Panc1 (cell line): ENCODE results near the gene CLEC2L. TPM values are rescaled to one million over a fixed set of nuclear protein-coding genes. Genes with fewer than 3 reads are reported as not detected.

ENCODE experiments used
- ATAC-seq: fragments of 200-7000 bp; cut with Tn5 transposase; 2 replicates; pipeline ENCODE4 v1.9.1; 2020; ENCODE audit warnings: mild to moderate bottlenecking, moderate library complexity
- BruUV-seq: library from RNA; stranded (reverse); fragments of 400-500 nt; replicated peaks from 2 replicates; lab custom pipeline; 2021; lab: Mats Ljungman, UMichigan
- CTCF ChIA-PET: fragments of 300-600 bp; sonication (Branson Sonifier 250); formaldehyde crosslinking; loops from one replicate; lab custom pipeline; 2022; ENCODE audit warnings: antibody characterized with exemption; lab: Charles Lee
- POLR2A ChIA-PET: fragments of 300-600 bp; sonication (Branson Sonifier 250); formaldehyde crosslinking; loops from one replicate; lab custom pipeline; 2022; ENCODE audit warnings: antibody characterized with exemption; lab: Charles Lee
- DNase-seq: peaks from one replicate; pipeline ENCODE4 v3.0.0-alpha.2; 2010; ENCODE audit warnings: low read depth, low spot score
- H3K27ac ChIP-seq: 2 replicates; pipeline ENCODE4 v1.5.1; 2011; ENCODE audit warnings: mild to moderate bottlenecking, low read length, inconsistent platforms
- H3K27me3 ChIP-seq: fragments of 200-500 bp; sonication (Bioruptor generic); 2 replicates; pipeline ENCODE4 v1.6.0; 2014; ENCODE audit warnings: low read length, inconsistent platforms; ENCODE audit not compliant: control insufficient read depth, insufficient read depth
- H3K36me3 ChIP-seq: fragments of 200-500 bp; sonication (Bioruptor generic); 2 replicates; pipeline ENCODE4 v1.5.1; 2014; ENCODE audit warnings: inconsistent platforms, mild to moderate bottlenecking, low read length, moderate library complexity; ENCODE audit not compliant: control insufficient read depth, insufficient read depth
- H3K4me1 ChIP-seq: 2 replicates; pipeline ENCODE4 v1.5.1; 2011; ENCODE audit warnings: inconsistent platforms, mild to moderate bottlenecking, low read length, moderate library complexity; ENCODE audit not compliant: control insufficient read depth, insufficient read depth
- H3K4me3 ChIP-seq, 2 experiments: 2 replicates each; pipeline ENCODE4 v1.5.1; 2011 to 2012; ENCODE audit warnings: low read depth in 2 of 2, low read length in 2 of 2, mild to moderate bottlenecking in 2 of 2, inconsistent platforms in 1 of 2, moderate library complexity in 1 of 2
- H3K9me3 ChIP-seq: fragments of 200-500 bp; sonication (Bioruptor generic); 2 replicates; pipeline ENCODE4 v1.5.1; 2014; ENCODE audit warnings: low read depth, mild to moderate bottlenecking, inconsistent platforms, low read length, moderate library complexity; ENCODE audit not compliant: control insufficient read depth, insufficient read depth
- POLR2AphosphoS5 ChIP-seq: IDR thresholded peaks from 2 replicates; pipeline ENCODE4 v1.6.1; 2012; ENCODE audit warnings: mild to moderate bottlenecking, low read depth, low read length, moderate library complexity
- SIN3A ChIP-seq: IDR thresholded peaks from 2 replicates; pipeline ENCODE4 v1.6.1; 2012; ENCODE audit warnings: low read depth, mild to moderate bottlenecking, low read length, moderate library complexity, borderline replicate concordance; ENCODE audit not compliant: insufficient read depth
- TCF7L2 ChIP-seq: IDR thresholded peaks from 2 replicates; pipeline ENCODE4 v1.6.1; 2011; ENCODE audit warnings: mild to moderate bottlenecking, low read depth, low read length, inconsistent platforms
- in situ Hi-C: cut with HindIII; loops from 2 replicates; pipeline ENCODE4 v1.10.0; 2016; ENCODE audit warnings: low sequenced_read_pairs, low pct_unique_long_range_greater_than_20kb
- intact Hi-C: fragments of 100-400 bp; cut with micrococcal nuclease; formaldehyde crosslinking; loops from one replicate; pipeline ENCODE4 v1.10.0; 2022; ENCODE audit not compliant: unreplicated experiment
- total RNA-seq: library from RNA; stranded (reverse); gene quantifications from one replicate; pipeline ENCODE4 v1.2.1, GENCODE V29; 2021; ENCODE audit not compliant: unreplicated experiment
- TF ChIP-seq, protein P1 (sequence below): fragments of 450-650 bp; IDR thresholded peaks from 2 replicates; pipeline ENCODE4 v1.5.1; 2017; ENCODE audit warnings: mild to moderate bottlenecking
- TF ChIP-seq, protein P2 (sequence below), 2 experiments: IDR thresholded peaks; 2 replicates each; pipeline ENCODE4 v1.6.1; 2011 to 2012; ENCODE audit warnings: low read depth in 2 of 2, control low read depth in 1 of 2, low read length in 1 of 2, mild to moderate bottlenecking in 1 of 2, moderate library complexity in 1 of 2; ENCODE audit not compliant: insufficient read depth in 1 of 2

CLEC2L gene
- total RNA-seq, 1 experiment from 2014 or later, result not detected

- Histone ChIP-seq H3K4me1 (no peaks in the 10 kb centered on the region), H3K4me3 (no peak overlapping the region), H3K36me3 (no peaks in the 10 kb centered on the region), H3K27ac (no peak overlapping the region), H3K9me3 (no peaks in the 10 kb centered on the region), H3K27me3 (no peaks in the 10 kb centered on the region)
- peak; percentile 46 for ATAC-seq
- intact Hi-C loops (no loop called here), in situ Hi-C loops (no loop called here)
- DNase-seq, result no peak
- TF ChIP-seq, protein P1, sequence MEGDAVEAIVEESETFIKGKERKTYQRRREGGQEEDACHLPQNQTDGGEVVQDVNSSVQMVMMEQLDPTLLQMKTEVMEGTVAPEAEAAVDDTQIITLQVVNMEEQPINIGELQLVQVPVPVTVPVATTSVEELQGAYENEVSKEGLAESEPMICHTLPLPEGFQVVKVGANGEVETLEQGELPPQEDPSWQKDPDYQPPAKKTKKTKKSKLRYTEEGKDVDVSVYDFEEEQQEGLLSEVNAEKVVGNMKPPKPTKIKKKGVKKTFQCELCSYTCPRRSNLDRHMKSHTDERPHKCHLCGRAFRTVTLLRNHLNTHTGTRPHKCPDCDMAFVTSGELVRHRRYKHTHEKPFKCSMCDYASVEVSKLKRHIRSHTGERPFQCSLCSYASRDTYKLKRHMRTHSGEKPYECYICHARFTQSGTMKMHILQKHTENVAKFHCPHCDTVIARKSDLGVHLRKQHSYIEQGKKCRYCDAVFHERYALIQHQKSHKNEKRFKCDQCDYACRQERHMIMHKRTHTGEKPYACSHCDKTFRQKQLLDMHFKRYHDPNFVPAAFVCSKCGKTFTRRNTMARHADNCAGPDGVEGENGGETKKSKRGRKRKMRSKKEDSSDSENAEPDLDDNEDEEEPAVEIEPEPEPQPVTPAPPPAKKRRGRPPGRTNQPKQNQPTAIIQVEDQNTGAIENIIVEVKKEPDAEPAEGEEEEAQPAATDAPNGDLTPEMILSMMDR, result no peak
- TF ChIP-seq, protein P2, sequence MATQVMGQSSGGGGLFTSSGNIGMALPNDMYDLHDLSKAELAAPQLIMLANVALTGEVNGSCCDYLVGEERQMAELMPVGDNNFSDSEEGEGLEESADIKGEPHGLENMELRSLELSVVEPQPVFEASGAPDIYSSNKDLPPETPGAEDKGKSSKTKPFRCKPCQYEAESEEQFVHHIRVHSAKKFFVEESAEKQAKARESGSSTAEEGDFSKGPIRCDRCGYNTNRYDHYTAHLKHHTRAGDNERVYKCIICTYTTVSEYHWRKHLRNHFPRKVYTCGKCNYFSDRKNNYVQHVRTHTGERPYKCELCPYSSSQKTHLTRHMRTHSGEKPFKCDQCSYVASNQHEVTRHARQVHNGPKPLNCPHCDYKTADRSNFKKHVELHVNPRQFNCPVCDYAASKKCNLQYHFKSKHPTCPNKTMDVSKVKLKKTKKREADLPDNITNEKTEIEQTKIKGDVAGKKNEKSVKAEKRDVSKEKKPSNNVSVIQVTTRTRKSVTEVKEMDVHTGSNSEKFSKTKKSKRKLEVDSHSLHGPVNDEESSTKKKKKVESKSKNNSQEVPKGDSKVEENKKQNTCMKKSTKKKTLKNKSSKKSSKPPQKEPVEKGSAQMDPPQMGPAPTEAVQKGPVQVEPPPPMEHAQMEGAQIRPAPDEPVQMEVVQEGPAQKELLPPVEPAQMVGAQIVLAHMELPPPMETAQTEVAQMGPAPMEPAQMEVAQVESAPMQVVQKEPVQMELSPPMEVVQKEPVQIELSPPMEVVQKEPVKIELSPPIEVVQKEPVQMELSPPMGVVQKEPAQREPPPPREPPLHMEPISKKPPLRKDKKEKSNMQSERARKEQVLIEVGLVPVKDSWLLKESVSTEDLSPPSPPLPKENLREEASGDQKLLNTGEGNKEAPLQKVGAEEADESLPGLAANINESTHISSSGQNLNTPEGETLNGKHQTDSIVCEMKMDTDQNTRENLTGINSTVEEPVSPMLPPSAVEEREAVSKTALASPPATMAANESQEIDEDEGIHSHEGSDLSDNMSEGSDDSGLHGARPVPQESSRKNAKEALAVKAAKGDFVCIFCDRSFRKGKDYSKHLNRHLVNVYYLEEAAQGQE (IDR thresholded peaks at IDR 0.05; ENCODE audit: insufficient read depth in 1 of 2, low read depth in 2 of 2, low read length in 1 of 2), result no peak
- TF ChIP-seq TCF7L2 (no peak), POLR2AphosphoS5 (no peak), SIN3A (no peak)
- ChIA-PET POLR2A (no interaction called here), CTCF (no interaction called here)
- no TSS peak for BruUV-seq
Measured at GRCh38 chr7:139543801-139544603, 20.5 kb downstream of the CLEC2L start.

DNA sequence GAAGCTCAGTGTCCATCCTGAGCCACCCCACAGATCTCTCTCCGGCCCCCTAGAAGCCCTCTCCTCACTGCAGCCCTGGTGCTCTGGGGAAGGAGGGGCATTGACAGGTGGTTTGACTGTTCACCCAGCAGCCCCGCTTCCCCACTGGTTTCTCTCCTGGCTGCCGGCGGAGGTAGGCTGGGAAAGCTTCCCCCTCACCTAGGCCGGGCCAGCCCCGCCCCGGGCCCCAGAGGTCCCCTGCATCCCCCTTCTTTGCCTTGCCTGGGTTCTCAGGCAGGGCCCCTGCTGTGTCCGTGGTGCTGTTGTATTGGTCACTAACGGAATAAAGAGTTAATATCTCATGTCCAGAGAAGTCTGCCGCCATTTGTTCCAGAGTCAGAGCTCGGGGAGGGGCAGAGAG is 21.2 kb downstream of the CLEC2L start:
- in situ Hi-C loops (no loop called here), intact Hi-C loops (no loop called here)
- DNase-seq (no peak), ATAC-seq (no peak)
- no TSS peak for BruUV-seq
- H3K9me3 ChIP-seq, result no peaks in the 10 kb centered on the region
- no peak overlapping the region for H3K4me3 ChIP-seq
- POLR2A ChIA-PET, result no interaction called here
- H3K4me1 ChIP-seq, result no peaks in the 10 kb centered on the region
- TF ChIP-seq, protein P1, result no peak
- TF ChIP-seq, protein P2 (IDR thresholded peaks at IDR 0.05; ENCODE audit: insufficient read depth in 1 of 2, low read depth in 2 of 2, low read length in 1 of 2), result no peak
- TF ChIP-seq SIN3A (no peak), TCF7L2 (no peak), POLR2AphosphoS5 (no peak)
- CTCF ChIA-PET, result no interaction called here
- H3K27ac ChIP-seq, result no peak overlapping the region
- H3K36me3 ChIP-seq, result no peaks in the 10 kb centered on the region
- no peaks in the 10 kb centered on the region for H3K27me3 ChIP-seq
